HG03060 (cell line): ENCODE measurements around the gene ZDHHC11B.

ENCODE experiments used
- ATAC-seq: cut with Tn5 transposase; IDR thresholded peaks from one replicate; pipeline ENCODE4 v1.9.1; 2021; ENCODE audit warnings: low read depth, moderate number of reproducible peaks; ENCODE audit not compliant: unreplicated experiment

ZDHHC11B gene

DNA sequence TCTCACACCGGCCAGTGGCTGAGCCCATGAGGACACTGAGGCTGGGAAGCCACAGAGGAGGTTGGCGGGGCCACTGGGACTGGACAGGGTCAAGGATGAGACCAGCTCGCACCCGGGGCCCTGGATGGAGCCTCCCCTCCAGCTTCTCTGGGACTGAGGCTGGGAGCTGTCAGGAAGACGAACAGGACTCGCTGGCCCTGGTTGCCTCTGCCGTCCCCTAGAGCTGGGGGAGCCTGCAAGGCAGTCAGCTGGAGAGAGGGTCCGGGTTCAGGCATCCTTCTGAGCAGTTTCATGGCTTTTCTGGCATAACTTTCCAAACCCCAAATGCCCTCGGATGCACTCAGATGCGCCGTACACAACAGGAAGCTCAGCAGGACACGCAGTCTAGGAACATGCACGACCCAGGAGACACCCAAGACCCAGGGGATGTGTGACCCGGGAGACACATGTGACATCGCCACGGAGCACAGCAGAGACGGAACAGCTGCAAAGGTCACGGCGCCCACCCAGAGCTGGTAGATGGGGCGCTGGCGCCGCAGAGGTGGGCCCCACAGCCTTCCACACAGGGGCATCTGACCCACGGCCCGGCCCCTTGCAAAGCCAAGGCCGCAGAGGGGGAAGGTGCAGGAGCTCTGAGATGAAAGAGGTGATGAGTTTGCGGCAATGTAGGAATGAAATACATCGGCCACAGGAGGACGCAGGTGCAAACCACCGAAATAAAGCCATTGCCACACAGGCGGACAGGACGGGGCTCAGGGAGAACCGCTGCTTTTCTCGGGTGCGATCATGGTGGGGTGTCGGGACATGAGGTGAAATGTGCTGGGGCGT, 108.4 kb downstream of the ZDHHC11B start:
- no peak for ATAC-seq

- no peak for ATAC-seq
Observed at GRCh38 chr5:675111-675870, 109.2 kb downstream of the ZDHHC11B start.

- no peak for ATAC-seq
Observed at GRCh38 chr5:674630-675011, 109.9 kb downstream of the ZDHHC11B start.

DNA sequence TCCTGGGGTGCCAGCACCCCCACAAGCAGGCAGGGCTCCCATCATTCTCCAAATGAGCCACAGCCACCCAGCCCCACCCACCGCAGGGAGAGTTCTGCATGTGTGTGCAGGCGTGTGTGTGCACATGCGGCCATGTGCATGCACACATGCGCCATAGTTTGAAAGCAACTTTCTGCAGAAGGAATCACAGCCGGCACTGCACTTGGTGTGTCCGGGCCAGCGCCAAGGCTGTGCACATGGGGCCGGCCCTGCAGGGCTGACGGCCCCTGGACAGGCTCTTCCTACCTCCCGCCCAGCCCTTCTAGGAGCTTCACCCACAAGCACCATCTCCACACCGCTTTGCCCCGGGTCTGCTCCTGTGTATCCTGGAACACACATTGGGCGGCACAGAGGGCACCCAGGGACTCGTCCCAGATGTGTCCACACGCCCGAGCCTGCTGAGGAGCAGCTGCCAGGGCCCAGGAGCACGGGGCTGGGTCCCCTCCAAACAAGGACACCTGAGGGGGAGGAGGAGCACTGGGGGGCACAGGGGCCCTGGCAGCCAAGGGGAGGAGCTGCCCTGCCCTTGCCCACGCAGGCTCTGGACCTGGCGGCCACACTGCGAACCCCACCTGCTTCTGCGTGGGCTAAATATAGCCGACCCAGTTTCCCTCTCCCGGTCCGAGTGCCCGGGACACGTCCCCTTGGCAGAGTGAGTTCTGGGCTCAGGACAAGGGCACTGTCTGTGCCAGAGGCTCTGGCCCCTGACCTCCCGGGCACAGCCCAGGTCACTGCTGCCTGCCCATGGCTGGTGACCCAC, 110.5 kb downstream of the ZDHHC11B start:
- ATAC-seq: no peak

GRCh38 chr5:673161-673830, 111.2 kb downstream of the ZDHHC11B start:
- no peak for ATAC-seq

GRCh38 chr5:672329-673160, 112.0 kb downstream of the ZDHHC11B start:
- ATAC-seq: no peak

GRCh38 chr5:671459-672328, 112.8 kb downstream of the ZDHHC11B start:
- no peak for ATAC-seq

DNA sequence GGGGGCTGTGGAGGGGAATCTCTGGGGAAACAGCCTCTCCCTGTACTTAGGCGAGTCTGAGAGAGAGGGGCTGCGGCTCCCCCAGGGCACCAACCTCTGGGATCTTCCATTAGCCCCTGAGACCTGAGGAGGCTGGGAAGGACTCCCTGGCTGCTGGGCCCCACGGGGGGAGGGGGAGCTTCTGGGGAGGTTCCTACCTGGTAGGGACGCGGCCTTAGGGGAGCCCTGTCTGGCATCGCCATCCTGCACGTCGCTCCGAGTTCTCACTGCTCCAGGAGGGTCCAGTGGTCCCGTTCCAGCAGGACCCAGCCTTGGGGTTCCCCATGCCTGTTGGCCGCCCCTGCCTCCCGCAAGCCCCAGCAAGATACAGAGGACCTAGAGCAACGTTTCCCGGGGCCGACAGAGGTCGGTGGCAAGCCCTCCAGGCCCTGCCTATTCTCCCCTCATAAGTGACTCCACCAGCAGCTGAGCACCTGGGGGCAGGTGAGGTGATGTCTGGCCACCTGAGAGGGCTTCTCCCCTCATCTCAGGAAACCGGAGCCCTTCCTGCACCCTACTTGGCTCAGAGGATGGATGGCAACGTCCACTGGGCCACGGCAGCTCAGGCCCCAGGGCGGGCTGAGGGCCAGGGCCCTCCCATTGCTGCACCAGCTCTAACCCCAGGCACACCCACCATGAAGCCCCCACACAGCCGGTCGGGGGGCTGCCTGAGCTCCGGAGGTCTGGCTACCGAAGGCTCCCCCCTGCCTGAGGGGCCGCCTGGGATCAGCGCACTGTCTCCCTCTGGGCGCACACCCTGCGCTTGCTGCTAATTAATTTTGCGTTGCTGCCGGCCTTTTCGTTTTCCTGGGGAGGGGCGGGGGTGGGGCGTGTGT, 113.9 kb downstream of the ZDHHC11B start:
- ATAC-seq: no peak

- no peak for ATAC-seq
Observed at GRCh38 chr5:669842-670395, 114.6 kb downstream of the ZDHHC11B start.

- ATAC-seq: no peak
Observed at GRCh38 chr5:669111-669841, 115.3 kb downstream of the ZDHHC11B start.

DNA sequence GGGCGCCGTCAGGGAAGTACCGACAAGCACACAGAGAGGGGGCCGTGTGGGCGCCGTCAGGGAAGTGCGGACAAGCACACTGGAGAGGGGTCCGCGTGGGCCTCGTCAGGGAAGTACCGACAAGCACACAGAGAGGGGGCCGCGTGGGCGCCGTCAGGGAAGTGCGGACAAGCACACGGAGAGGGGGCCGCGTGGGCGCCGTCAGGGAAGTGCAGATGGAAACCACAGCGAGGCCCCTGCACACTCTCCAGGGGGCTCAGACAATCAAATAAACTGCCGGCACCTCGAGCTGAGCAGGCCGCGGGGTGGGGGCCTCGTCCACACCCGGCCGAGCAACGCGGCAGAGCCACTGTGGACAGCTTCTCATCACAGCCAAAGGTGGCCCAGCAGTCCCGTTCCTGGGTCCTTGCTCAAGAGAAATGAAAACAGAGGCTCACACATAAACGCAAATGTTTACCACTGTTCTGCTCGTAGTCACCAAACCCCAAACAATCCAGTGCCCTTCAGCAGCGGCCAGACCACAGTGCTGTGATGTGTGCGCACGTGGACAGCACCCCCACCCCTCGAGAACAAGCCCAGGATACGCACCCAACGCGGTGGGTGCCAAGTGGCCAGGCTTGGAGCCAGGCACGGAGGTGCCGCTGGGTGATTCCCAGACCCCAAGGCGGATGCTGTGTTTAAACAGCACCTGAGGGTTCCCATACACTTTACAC, 116.1 kb downstream of the ZDHHC11B start:
- no peak for ATAC-seq

- no peak for ATAC-seq
Observed at GRCh38 chr5:666816-667498, 117.6 kb downstream of the ZDHHC11B start.

DNA sequence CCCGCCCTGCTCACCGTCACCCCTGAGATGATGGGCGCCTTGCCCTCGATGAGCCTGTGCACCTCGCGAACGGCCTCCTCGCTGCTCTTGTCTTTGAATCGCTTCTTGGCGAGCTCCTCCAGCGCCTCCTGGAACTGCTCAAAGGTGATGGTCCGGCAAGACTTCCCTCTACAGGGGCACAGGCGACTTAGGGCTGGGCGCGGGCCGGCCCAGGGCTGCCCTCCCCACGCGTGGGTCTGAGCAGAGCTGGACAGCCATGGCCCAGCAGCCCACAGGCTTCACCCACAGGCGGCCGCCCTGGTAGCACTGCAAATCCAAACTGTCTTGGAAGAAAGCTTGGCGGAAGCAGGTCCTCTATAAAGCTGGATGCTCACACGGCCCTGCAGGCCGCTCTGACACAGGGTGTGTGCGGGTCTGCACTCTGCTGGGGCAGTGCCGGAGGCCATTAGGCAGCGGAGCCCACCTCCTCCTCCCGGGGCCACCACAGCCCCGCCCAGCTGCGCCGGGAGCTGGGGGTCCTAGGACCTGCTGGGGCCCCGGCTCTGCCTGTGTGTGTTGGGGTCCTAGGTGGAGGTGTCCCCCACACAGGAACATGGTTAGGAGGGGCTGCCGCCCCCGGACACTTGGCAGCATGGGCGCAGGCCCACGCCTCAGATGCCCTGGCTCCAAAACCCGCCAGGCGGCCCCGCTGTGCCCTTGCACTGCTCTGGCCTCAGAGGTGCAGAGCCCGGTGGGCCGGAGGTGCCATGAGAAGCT, 118.4 kb downstream of the ZDHHC11B start:
- ATAC-seq: no peak

- ATAC-seq: no peak
Observed at GRCh38 chr5:665541-665955, 119.0 kb downstream of the ZDHHC11B start.

GRCh38 chr5:664994-665360, 119.6 kb downstream of the ZDHHC11B start:
- ATAC-seq: no peak
